GM19099 (cell line): Measurements from ENCODE around the gene NEK10.

ENCODE experiments used
- POLR2A ChIP-seq: IDR thresholded peaks from 3 replicates; pipeline ENCODE4 v1.6.1; 2011; ENCODE audit warnings: low read depth; ENCODE audit not compliant: insufficient read length; ENCODE audit errors: extremely low read depth

NEK10 gene

DNA sequence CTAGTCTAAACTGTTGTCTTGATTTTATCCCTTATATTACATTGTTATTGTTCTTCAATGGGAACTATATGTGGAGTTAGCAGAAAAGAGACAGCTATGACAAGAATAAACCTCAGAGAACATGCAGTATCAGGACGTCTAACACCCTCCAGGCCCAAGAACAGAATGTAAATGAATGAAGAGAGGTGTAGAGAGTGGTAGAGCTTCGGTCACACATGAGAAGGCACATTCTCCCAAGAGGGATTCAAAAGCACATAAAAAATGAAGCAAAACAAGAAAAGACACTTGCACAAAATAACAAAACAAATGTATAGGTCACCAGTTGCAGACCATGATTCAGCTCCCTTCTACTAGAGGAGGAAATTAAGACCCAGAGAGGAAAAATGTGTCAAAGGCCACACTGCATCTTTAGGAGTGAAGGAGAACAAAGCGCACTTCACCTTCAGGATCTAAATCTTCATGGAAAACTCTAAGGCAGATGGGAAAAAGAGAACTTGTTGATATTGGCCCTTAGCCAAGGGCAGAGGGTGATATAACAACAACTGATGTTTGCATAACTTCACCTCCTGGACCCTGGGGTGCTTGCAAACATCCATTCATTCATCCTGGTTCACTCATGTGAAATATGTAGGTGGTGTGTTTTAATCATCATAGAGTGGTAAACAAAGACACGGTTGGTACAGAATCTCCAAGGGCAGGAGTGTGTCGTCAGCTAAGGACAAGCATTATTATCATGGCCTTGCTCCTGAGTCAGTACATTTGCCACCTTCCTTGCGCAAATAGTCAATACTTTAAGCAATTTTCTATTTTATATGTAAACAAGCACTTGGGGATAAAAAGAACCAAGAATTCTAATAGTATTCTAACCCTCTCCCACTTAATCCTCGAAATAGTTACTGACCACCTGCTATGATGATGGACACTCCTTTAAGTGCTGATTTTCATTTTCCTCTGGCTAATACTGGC is 8.8 kb downstream of the NEK10 start:
- no peak for TF ChIP-seq POLR2A

DNA sequence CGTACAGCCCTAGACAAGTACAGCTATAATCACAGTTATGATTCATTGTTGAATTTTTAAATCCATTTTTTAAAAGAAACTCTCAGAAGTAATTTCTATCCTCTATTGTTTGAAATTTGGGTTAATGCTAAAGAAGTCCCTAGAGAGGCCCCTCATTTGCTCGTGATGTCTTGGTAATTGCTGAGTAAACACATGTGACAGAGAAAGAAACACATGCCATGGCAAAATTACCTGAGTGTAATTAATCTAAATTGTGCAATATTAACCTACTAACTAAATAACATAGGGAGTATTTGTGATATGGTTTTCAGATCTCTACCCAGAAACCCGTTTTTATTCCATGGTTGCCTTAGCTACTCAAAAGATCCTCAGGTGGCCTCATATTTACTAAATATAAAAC is 10.8 kb downstream of the NEK10 start:
- no peak for TF ChIP-seq POLR2A

DNA sequence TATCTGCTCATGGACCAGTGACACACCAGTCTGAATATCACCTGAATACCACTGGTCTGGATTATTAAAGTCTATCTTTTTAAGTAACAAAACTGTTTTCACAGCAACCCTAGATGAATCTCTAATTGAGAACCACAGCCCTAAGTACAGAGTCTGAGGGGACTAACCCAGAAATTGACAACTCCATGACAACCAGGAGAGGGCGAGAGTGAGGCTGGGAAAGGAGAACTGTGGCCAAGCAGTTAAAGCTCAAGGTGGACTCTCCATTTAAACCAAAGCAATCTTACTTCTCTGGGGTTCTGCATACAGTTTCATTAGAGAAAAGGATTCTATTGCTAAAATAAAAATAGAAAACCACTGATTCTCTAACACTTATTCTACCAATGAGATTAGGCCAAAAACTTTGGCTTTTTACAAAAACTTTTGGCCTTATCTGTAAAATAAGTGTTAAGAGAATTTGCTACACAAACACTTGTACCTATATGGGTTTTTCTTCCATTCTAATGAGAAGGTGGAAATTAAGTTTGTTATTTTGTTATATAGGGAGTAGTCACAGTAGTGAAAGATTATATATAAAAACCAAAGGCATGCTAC is 11.4 kb downstream of the NEK10 start:
- TF ChIP-seq POLR2A = no peak

DNA sequence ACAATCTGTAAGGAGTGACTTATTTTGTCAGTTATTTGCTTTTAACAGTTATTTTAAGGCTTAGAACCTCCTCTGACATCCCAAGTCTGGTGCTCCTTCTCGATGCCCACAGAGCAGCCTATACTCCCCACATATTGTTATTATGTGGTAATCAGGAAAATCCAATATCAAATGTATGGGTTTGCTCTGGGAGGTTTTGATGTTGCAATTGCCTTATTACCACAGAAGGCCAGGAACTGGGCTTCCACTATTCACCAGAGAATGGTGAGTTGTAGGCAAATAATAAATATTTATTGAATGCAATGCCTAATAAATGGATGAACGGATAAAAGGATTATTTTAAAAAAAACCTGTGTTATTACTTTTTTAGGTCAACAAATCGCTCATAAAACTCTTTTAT is 12.2 kb downstream of the NEK10 start:
- TF ChIP-seq POLR2A = no peak

DNA sequence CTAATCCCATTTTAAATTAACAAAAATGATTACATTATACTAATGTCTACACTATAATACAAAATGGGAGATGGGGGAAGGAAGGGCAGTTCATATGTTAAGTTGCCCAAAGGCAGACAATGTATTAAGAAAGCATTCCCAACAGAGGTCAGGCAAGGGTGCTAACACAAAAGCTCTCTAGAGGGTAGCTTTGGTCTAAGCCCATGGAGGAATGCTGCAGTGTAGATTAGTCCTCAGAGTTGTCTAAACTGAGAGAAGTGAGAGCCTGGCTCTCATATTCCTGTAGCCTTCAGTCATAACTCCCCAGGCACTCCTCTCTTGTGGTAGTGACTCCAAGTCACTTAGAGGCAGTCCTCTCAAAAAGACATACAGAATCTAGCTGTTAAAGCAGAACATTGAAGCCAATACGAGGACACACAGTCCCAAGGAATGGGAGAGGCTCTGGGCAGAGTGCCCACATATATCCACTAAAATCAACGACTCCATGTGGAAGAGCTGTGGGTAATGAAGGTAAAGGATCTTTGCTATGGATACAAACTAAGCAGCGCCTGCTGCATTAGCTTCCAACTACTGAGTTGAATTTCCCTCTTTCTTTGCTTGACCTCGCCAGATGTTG is 14.5 kb downstream of the NEK10 start:
- no peak for TF ChIP-seq POLR2A

DNA sequence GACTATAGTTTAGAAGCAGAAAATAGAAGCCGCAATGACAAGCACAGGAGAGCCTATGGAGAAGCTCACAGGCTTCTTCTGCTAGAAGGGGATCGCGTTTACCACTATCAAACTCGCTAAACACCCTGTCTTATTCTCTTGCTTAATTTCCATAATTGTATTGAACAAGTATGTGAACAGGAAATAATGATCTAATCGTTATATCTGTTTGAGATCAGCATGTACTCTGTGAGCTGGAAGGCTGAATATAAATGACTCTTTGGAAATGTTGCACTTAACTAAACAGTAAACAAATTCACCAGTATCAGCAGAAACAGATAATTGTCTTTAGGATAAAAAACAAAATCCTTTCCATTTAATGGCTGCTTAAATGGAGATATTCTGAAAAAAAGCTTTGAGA is 15.0 kb downstream of the NEK10 start:
- TF ChIP-seq POLR2A = no peak

DNA sequence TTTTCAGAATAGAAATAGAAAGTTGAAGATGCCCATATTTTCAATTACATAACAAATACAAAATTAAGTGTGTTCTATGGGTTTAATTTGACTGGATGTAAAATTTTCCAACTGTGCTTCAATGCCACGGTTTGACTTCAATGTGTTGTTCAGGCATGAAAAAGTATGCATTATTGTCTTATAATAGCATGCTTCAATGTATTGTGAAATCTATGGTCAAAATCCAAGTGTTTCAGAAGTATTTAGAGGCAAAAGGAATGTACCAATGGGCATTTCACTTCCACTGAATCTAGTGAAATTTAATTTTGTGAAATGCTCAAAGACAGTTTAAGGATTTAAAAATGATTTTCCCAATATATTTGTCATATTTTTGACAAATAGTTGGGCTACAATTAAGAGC is 16.0 kb downstream of the NEK10 start:
- TF ChIP-seq POLR2A = no peak

DNA sequence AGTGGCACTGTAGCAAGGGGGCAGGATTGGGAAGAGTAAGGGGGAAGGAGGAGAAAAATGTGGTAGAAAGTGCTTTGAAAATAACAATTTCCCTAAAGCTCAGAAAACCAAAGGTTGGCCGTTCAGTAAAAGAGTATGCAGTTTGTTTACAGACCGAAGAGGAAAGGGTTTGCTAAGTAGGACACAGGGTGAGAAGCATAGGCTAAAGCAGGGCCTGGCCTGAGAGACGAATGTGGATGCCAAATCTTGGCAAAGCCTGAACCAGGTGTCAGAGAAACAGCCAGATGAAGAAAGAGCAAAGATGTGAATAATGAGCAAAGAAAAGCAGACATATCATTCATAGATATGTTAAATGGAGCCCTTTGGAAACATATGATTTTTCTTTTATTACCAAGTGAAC is 17.1 kb downstream of the NEK10 start:
- no peak for TF ChIP-seq POLR2A

DNA sequence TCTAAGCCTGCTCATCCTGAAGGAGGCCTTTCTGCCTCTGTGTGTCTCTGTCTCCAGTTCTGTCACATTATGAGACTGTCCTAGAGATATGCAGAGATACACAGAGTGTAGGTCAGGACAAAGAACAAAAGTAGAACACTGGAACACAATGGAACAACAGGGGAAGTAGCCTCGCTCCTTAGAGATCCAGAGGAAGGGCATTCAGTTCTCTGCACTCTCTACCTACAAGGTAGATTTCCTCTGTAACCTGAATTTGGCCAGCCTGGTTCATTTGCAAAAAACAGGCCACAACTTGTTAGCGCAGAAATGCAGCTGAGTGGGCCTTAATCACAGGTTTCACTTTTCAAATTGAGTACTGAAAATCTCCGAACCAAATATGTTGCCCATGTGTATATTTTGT is 19.4 kb downstream of the NEK10 start:
- TF ChIP-seq POLR2A = no peak

DNA sequence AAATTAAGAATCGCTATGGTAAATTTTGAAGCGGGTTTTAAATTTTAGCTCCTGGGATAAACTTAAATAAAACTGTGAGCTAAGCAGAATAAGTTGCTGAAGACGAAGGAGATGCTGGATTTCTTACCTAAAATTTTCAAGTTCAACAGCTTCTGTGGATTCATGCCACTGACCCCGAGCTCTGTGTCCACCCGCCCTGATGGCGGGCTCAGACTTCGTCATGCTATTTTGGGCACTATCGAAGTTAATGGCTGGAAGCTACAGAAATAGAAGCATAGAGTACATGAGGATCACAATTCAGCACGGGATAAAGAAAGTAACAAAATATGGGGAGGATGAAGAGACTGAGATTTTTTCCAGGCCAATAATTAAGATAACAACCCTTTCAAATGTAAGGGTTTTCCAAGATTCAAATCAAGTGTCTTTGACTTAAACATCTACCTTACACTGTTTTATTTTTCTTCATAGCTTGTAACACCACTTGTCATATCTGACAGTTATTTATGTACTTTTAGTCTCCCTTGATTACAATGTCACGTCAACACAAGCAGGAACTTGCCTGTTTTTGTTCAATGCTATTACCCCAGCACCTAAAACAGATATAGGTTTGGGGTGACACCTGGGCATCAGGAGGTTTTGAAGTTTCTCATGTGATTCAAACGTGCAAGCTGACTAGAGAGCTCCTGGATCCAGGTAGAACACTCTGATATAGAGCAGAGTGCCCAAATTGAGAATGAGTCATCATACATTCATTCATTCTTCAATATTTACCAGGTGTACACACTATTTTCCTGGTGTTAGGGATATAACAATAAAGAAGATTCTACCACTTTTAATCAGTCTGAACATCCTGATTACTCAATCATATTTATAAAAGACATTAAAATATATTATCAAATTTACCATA is 23.0 kb downstream of the NEK10 start:
- no peak for TF ChIP-seq POLR2A

DNA sequence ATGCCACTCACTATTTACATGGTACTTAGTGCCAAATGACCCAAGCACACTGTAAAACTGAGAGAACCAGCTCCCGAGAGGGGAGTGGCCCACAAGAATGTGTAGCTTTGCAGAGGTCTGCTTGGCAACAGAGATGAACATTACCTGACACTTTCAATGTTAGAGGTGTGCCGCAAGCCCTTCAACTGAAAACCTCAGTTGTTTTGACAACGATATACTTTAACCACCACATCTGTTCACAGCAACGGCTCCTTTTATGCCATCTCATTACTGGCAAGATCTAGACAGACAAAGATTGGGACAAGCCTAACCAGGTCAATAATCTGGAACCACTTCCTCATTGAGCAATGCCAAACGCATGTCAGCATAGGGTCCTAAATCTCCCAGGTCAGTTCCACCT is 23.7 kb downstream of the NEK10 start:
- TF ChIP-seq POLR2A = no peak

DNA sequence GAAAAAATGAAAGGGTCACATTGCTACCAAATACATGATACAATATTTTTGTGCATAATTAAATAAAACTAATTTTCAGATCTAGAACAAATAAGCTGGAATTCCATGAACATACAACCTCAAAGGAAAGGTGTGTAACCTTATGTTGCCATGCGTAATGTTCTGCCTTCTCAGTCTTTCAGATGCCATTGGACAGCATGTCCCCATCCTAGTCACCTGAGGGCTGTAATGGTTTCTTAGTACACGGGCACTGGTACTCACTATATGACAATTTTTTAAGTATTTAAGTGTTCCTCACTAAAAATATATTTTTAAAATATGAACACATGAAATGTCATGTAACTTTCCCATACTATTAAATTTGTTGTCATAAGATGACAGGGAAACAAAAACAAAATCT is 24.1 kb downstream of the NEK10 start:
- no peak for TF ChIP-seq POLR2A

DNA sequence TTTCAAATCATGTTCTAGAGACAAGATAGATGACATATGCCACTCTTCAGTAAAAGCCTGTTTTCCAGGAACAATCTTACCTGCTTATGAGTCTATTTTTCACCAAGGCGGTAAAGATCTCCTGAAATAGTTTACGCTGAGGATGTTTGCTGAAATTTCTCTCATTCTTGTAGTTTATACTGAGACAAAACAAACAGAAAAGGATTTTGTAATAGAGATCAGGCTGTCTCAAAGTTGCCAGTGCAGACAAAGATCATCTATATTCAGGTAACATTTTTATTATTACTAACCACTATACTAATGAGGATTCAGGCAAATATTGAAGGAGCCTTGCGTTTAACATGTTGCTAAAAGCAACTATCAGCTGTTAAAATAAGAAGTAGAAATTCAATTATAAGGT is 25.0 kb downstream of the NEK10 start:
- no peak for TF ChIP-seq POLR2A

DNA sequence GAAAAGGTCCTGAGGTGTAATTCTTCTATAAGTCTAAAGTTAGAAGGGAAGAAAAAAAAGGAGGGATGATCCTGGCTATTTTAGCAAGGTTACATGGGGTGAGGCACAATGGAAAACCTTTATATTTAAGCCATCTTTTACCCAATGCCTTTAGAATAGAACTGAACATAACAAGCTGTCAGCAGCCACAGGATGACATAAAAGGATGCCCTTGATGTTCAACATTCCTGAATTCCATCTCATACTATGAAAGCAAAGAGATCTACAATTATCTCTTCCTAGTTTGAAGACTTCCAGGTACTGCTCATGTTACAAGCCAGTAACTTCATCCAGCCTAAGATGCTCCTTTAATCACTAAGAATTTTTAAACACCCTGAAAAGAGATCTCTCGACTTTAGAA is 26.9 kb downstream of the NEK10 start:
- TF ChIP-seq POLR2A = no peak

DNA sequence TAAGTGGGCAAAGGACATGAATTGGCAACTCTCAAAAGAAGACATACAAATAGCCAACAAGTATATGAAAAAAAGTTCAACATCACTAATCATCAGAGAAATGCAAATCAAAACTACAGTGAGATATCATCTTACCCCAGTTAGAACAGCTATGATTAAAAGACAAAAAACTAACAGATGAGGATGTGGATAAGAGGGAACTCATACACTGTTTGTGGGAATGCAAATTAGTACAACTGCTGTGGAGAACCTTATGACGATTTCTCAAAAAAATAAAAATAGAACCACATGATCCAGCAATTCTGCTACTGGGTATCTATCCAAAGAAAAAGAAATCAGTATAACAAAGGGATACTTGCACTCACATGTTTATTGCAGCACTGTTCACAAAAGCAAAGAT is 28.6 kb downstream of the NEK10 start:
- no peak for TF ChIP-seq POLR2A
